Breast epithelium (tissue), 4 donors: ENCODE data around the gene XAGE1A. TPM values are rescaled to one million over a fixed set of nuclear protein-coding genes. Genes with fewer than 3 reads are reported as not detected.
"Not testable (repeated sequence)": the region's sequence is repeated elsewhere in the genome, so short reads cannot be mapped to it uniquely, and the experiment has no call there.

Source experiments
- DNase-seq, 2 donors: peaks; one replicate each; pipeline ENCODE4 v3.0.0-alpha.2; 2019; ENCODE audit warnings: low spot score in 2 of 2
- H3K27ac ChIP-seq, 2 donors: fragments of 200-600 bp; sonication (generic) in 1 of 2; one replicate each; pipeline ENCODE4 v1.5.1; 2016 to 2019; ENCODE audit warnings: mild to moderate bottlenecking in 1 of 2
- H3K27me3 ChIP-seq, 2 donors: fragments of 200-600 bp; sonication (generic) in 1 of 2; one replicate each; pipeline versions ENCODE4 v1.5.1 to v1.6.0; 2017 to 2019; ENCODE audit warnings: control low read depth in 1 of 2, mild to moderate bottlenecking in 1 of 2
- H3K36me3 ChIP-seq: fragments of 200-600 bp; one replicate; pipeline ENCODE4 v1.5.1; 2019
- H3K4me1 ChIP-seq, 2 donors: fragments of 200-600 bp; sonication (generic); one replicate each; pipeline ENCODE4 v1.5.1; 2016 to 2019; ENCODE audit warnings: control low read depth in 1 of 2
- H3K4me3 ChIP-seq, 3 donors: fragments of 200-600 bp; sonication (generic); 1 replicate in 2 of 3; 2 replicates in 1 of 3; pipeline ENCODE4 v1.5.1; 2016 to 2019; ENCODE audit warnings: mild to moderate bottlenecking in 3 of 3, moderate library complexity in 2 of 3
- H3K9me3 ChIP-seq, 2 donors: fragments of 200-600 bp; sonication (generic) in 1 of 2; one replicate each; pipeline ENCODE4 v1.5.1; 2016 to 2019; ENCODE audit warnings: control low read depth in 1 of 2
- POLR2A ChIP-seq: fragments of 450-650 bp; IDR thresholded peaks from one replicate; pipeline ENCODE4 v1.6.1; 2016; ENCODE audit warnings: antibody characterized with exemption, mild to moderate bottlenecking, moderate library complexity
- POLR2AphosphoS5 ChIP-seq, 3 donors: sonication (generic); formaldehyde crosslinking; IDR thresholded peaks; one replicate each; pipeline ENCODE4 v1.6.1; 2017; ENCODE audit warnings: antibody characterized with exemption in 3 of 3
- intact Hi-C: fragments of 100-400 bp; cut with DNase I; formaldehyde crosslinking; loops from one replicate; pipeline ENCODE4 v1.15.1; 2023; ENCODE audit warnings: low total_unique reads
- total RNA-seq, 3 donors: library from RNA; depleted of rRNA; stranded (reverse); fragments of >200 nt; gene quantifications; one replicate each; pipeline ENCODE4 v1.1.0, GENCODE V29; 2016
- TF ChIP-seq, protein P1 (sequence below), 3 donors: fragments of 450-650 bp; IDR thresholded peaks; one replicate each; pipeline ENCODE4 v1.5.1; 2016 to 2017; ENCODE audit warnings: antibody characterized with exemption in 3 of 3, mild to moderate bottlenecking in 3 of 3, moderate library complexity in 3 of 3

The XAGE1A gene, protein sequence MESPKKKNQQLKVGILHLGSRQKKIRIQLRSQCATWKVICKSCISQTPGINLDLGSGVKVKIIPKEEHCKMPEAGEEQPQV
- not detected for total RNA-seq

DNA sequence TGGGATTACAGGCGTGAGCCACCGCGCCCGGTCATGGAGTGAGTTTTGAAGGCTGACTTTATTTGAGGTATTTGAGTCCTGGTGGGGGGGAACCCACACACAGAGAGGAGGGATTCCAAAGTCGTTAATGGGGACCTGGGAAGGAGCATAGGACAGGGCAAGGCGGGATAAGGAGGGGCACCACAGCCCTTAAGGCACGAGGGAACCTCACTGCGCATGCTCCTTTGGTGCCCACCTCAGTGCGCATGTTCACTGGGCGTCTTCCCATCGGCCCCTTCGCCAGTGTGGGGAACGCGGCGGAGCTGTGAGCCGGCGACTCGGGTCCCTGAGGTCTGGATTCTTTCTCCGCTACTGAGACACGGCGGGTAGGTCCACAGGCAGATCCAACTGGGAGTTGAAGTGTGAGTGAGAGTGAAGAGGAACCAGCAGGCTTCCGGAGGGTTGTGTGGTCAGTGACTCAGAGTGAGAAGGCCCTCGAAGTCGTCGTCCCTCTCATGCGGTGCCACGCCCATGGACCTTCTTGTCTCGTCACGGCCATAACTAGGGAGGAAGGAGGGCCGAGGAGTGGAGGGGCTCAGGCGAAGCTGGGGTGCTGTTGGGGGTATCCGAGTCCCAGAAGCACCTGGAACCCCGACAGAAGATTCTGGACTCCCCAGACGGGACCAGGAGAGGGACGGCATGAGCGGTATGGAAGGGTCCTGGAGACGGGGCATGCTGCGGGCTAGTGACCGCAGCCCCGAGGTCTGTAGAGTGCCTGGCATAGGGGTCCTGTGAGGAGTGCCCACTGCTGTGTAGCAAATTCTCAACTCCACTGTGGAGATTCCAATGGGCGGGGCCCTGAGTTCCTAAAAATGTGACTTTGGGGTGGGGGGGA, at the start of gene XAGE1A:
Gene XAGE1A (plus strand): TSS at position 264 of the 874 bp plus-strand sequence. CDS start 1,554 bp downstream, outside the sequence.
- H3K27ac ChIP-seq, H3K4me1 ChIP-seq, H3K27me3 ChIP-seq, DNase-seq, H3K4me3 ChIP-seq, H3K9me3 ChIP-seq, intact Hi-C loops, H3K36me3 ChIP-seq: not testable (repeated sequence)

DNA sequence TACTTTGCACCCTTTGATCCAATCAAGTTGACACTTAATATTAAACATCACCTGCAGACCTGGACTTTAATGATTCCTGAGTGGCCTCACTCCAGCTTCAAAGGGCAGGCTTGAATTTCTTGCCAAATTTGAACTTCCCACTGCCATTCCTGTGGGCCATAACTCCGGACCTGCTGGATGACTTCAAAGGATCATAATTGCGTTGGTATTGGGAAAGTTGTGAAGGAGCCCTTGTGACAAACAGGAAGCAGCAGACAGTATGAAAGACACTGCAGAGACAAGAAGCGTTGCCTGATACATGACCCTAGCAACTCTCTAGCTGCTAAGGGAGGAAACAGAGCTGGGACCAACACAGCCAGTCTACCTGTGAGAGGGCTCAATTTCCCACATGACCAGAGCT, 43.6 kb upstream of the XAGE1A start:
- intact Hi-C loops, H3K9me3 ChIP-seq, H3K4me1 ChIP-seq, H3K27ac ChIP-seq, H3K27me3 ChIP-seq, DNase-seq, H3K4me3 ChIP-seq, H3K36me3 ChIP-seq: not testable (repeated sequence)

DNA sequence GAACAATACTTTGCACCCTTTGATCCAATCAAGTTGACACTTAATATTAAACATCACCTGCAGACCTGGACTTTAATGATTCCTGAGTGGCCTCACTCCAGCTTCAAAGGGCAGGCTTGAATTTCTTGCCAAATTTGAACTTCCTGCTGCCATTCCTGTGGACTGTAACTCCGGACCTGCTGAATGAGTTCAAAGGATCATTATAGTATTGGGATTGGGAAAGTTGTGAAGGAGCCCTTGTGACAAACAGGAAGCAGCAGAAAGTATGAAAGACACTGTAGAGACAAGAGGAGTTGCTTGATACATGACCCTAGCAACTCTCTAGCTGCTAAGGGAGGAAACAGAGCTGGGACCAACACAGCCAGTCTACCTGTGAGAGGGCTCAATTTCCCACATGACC, 24.3 kb upstream of the XAGE1A start:
- H3K9me3 ChIP-seq, H3K4me1 ChIP-seq, DNase-seq, intact Hi-C loops, H3K27ac ChIP-seq, H3K4me3 ChIP-seq, H3K36me3 ChIP-seq: not testable (repeated sequence)
- peaks cover 0 to 15% of the 10 kb centered on the region in 2 donors for H3K27me3 ChIP-seq

DNA sequence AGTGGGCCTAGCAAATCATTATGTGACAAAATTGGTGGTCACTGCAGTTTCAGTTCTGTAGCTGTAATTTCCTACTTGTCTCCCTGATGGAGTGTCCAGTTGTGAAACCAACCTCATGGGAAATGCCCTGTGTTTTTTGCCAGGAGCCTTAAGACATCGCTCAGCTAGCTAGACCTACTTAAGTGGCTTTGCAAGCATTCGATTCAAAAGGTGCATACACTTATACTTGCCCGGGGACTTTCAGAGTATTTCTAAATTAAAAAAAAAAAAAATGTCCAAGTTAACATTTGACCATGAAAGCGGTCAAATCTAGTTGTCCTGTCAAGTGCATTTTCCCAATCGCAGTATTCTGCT, 788 bp downstream of the XAGE1A start:
- H3K27me3 ChIP-seq, intact Hi-C loops, H3K27ac ChIP-seq, H3K36me3 ChIP-seq, H3K4me1 ChIP-seq, H3K9me3 ChIP-seq, DNase-seq, H3K4me3 ChIP-seq: not testable (repeated sequence)

DNA sequence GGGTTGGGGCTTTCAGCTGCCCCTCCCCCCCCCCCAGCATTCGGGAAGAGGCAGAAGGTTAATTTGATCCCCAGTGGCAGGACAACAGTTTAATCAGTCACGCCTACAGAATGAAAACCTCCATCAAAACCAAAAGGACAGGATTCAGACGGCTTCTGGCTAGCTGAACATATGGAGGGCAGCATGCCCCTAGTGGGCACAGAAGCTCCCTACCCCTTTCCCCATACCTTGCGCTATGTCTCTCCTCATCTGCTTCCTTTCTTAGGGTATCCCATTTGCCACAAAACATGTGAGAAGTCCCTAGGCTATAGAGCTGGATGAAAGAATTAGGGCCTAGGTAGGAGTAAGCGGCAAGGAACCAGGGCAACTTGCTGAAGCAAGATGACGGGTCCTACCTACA, 5.8 kb downstream of the XAGE1A start:
- H3K27ac ChIP-seq, H3K36me3 ChIP-seq, intact Hi-C loops, H3K4me3 ChIP-seq, H3K9me3 ChIP-seq, DNase-seq, H3K4me1 ChIP-seq: not testable (repeated sequence)
- H3K27me3 ChIP-seq, result peaks cover 0 to 28% of the 10 kb centered on the region in 2 donors

DNA sequence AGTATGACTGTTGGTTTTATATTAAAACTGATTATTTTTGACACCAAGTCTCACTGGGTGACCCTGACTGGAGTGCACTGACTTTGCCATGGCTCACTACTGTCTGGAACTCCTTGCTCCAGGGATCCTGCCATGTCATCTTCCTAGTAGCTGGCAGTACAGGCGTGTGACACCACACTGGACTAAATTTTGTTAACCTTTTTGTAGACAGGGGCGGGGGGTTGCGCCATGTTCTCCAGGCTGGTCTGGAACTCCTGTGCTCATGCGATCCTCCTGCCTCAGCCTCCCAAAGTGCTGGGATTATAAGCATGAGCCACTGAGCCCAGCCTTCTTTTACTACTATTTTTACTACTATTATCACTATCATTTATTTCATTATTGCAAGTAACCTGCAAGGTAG, 8.9 kb downstream of the XAGE1A start:
- Histone ChIP-seq H3K9me3 (no peaks in the 10 kb centered on the region), H3K4me1 (no peaks in the 10 kb centered on the region), H3K4me3 (no peak overlapping the region), H3K27ac (no peak overlapping the region), H3K27me3 (peaks cover 0 to 44% of the 10 kb centered on the region in 2 donors), H3K36me3 (no peaks in the 10 kb centered on the region)
- no peak for DNase-seq
- intact Hi-C loops, result no loop called here
- TF ChIP-seq, protein P1, sequence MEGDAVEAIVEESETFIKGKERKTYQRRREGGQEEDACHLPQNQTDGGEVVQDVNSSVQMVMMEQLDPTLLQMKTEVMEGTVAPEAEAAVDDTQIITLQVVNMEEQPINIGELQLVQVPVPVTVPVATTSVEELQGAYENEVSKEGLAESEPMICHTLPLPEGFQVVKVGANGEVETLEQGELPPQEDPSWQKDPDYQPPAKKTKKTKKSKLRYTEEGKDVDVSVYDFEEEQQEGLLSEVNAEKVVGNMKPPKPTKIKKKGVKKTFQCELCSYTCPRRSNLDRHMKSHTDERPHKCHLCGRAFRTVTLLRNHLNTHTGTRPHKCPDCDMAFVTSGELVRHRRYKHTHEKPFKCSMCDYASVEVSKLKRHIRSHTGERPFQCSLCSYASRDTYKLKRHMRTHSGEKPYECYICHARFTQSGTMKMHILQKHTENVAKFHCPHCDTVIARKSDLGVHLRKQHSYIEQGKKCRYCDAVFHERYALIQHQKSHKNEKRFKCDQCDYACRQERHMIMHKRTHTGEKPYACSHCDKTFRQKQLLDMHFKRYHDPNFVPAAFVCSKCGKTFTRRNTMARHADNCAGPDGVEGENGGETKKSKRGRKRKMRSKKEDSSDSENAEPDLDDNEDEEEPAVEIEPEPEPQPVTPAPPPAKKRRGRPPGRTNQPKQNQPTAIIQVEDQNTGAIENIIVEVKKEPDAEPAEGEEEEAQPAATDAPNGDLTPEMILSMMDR (IDR thresholded peaks at IDR 0.05), result no peak
- TF ChIP-seq POLR2A (no peak), POLR2AphosphoS5 (IDR thresholded peaks at IDR 0.05) (no peak)

DNA sequence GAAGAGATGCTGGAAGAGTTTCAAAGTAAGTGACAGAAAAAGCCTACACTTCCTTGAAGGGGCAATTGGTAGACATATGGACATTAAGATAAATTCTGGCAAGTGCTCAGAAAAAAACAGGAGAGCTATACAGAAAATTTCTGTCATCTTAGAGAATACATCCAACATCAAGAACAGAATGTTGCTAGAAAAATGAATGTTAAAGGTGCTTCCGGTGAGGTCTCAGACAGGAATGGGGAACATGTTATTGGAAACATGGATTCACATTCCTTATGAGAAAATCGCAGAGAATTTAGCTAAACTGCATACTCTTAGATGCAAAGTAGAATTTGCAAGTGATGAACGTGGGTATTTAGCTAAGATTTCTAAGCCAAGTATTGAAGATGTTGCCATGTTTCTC, 11.7 kb downstream of the XAGE1A start:
- Histone ChIP-seq H3K4me1 (no peaks in the 10 kb centered on the region), H3K27me3 (peaks cover 0 to 44% of the 10 kb centered on the region in 2 donors), H3K36me3 (no peaks in the 10 kb centered on the region), H3K27ac (no peak overlapping the region), H3K9me3 (no peaks in the 10 kb centered on the region), H3K4me3 (no peak overlapping the region)
- intact Hi-C loops, result no loop called here
- DNase-seq, result no peak
- TF ChIP-seq POLR2A (no peak), POLR2AphosphoS5 (IDR thresholded peaks at IDR 0.05) (no peak)
- TF ChIP-seq, protein P1 (IDR thresholded peaks at IDR 0.05), result no peak
